GM21381 (cell line): Measurements from ENCODE around the gene CTNNA3.

Source experiments
- ATAC-seq: cut with Tn5 transposase; IDR thresholded peaks from one replicate; pipeline ENCODE4 v1.9.1; 2021; ENCODE audit warnings: mild to moderate bottlenecking, moderate library complexity; ENCODE audit not compliant: unreplicated experiment

Gene CTNNA3

GRCh38 chr10:66835400-66835799, 860.6 kb downstream of the CTNNA3 start:
- ATAC-seq, result no peak

GRCh38 chr10:66834802-66835201, 861.2 kb downstream of the CTNNA3 start:
- no peak for ATAC-seq

- ATAC-seq, result no peak
These were observed 862.1 kb downstream of the CTNNA3 start for GRCh38 chr10:66833861-66834260.

GRCh38 chr10:66832781-66833422, 863.1 kb downstream of the CTNNA3 start:
- ATAC-seq, result no peak

- no peak for ATAC-seq
These were observed 867.0 kb downstream of the CTNNA3 start for GRCh38 chr10:66828957-66829356.

GRCh38 chr10:66827353-66827752, 868.6 kb downstream of the CTNNA3 start:
- ATAC-seq, result no peak

- ATAC-seq, result no peak
These were observed 872.7 kb downstream of the CTNNA3 start for GRCh38 chr10:66823301-66823700.

GRCh38 chr10:66822801-66823200, 873.2 kb downstream of the CTNNA3 start:
- ATAC-seq, result no peak

GRCh38 chr10:66819691-66820090, 876.3 kb downstream of the CTNNA3 start:
- ATAC-seq, result no peak

GRCh38 chr10:66813122-66813521, 882.9 kb downstream of the CTNNA3 start:
- no peak for ATAC-seq

GRCh38 chr10:66811211-66811610, 884.8 kb downstream of the CTNNA3 start:
- ATAC-seq, result no peak

GRCh38 chr10:66809402-66809801, 886.6 kb downstream of the CTNNA3 start:
- no peak for ATAC-seq

- no peak for ATAC-seq
These were observed 890.4 kb downstream of the CTNNA3 start for GRCh38 chr10:66805612-66806011.

GRCh38 chr10:66804962-66805361, 891.0 kb downstream of the CTNNA3 start:
- no peak for ATAC-seq

GRCh38 chr10:66803174-66803573, 892.8 kb downstream of the CTNNA3 start:
- no peak for ATAC-seq

GRCh38 chr10:66799474-66799873, 896.5 kb downstream of the CTNNA3 start:
- ATAC-seq, result no peak

- no peak for ATAC-seq
These were observed 900.1 kb downstream of the CTNNA3 start for GRCh38 chr10:66795866-66796265.

- no peak for ATAC-seq
These were observed 903.6 kb downstream of the CTNNA3 start for GRCh38 chr10:66792441-66792840.

GRCh38 chr10:66788178-66788987, 907.6 kb downstream of the CTNNA3 start:
- no peak for ATAC-seq

- no peak for ATAC-seq
These were observed 909.3 kb downstream of the CTNNA3 start for GRCh38 chr10:66786709-66787108.

- no peak for ATAC-seq
These were observed 911.2 kb downstream of the CTNNA3 start for GRCh38 chr10:66784770-66785169.

GRCh38 chr10:66783316-66783715, 912.7 kb downstream of the CTNNA3 start:
- no peak for ATAC-seq
